Occipital lobe (tissue), 1 donor: ENCODE measurements around the gene KRR1. TPM values are rescaled to one million over a fixed set of nuclear protein-coding genes. Genes with fewer than 3 reads are reported as not detected.

Source experiments
- total RNA-seq: library from RNA; depleted of rRNA; stranded (reverse); fragments of >200 nt; gene quantifications from one replicate; pipeline ENCODE4 v1.2.3, GENCODE V29; 2014

The KRR1 gene
- total RNA-seq, 1 donor from 2014 or later, result 44.9 TPM

Other genes with a start within 250 kb of the KRR1 start
- 10.0 TPM for gene CAPS2, start 181.3 kb downstream of the KRR1 start, total RNA-seq
- not detected for gene GLIPR1L1, start 176.9 kb downstream of the KRR1 start, total RNA-seq
- gene GLIPR1L2, start 120.5 kb downstream of the KRR1 start, total RNA-seq, result 2.3 TPM
- gene GLIPR1, start 30.9 kb downstream of the KRR1 start, total RNA-seq, result 2.8 TPM